GM12878 (cell line): ENCODE data around the gene MAD1L1. TPM values are rescaled to one million over a fixed set of nuclear protein-coding genes. Genes with fewer than 3 reads are reported as not detected.

Source experiments
- ATAC-seq: fragments of 200-7000 bp; cut with Tn5 transposase; 3 replicates; pipeline ENCODE4 v1.9.1; 2020; ENCODE audit warnings: mild to moderate bottlenecking, moderate library complexity
- BruUV-seq: library from RNA; stranded (reverse); fragments of 400-500 nt; replicated peaks from 2 replicates; lab custom pipeline; 2021; lab: Mats Ljungman, UMichigan
- CTCF ChIA-PET: fragments of 300-600 bp; sonication (Branson Sonifier 250); formaldehyde crosslinking; extraction: SDS; loops from one replicate; lab custom pipeline; 2021; ENCODE audit warnings: inconsistent platforms; lab: Yijun Ruan, JAX
- POLR2A ChIA-PET: fragments of 350-600 bp; formaldehyde crosslinking; extraction: SDS; loops from one replicate; lab custom pipeline; 2021; ENCODE audit warnings: inconsistent platforms; lab: Charles Lee
- RAD21 ChIA-PET: fragments of 300-600 bp; sonication (Branson Sonifier 250); formaldehyde crosslinking; loops from one replicate; lab custom pipeline; 2023; ENCODE audit warnings: antibody characterized with exemption; ENCODE audit not compliant: unreplicated experiment; lab: Charles Lee
- SMC1A ChIA-PET: fragments of 300-600 bp; sonication (Branson Sonifier 250); formaldehyde crosslinking; loops from one replicate; lab custom pipeline; 2023; ENCODE audit not compliant: unreplicated experiment, uncharacterized antibody; lab: Charles Lee
- DNase-seq: peaks from one replicate; pipeline ENCODE4 v3.0.0-alpha.2; 2011; ENCODE audit warnings: low read depth, low spot score
- FAIRE-seq: peaks from 3 replicates; lab custom pipeline; 2011; peaks lifted over from hg19 to GRCh38; lab: Jason Lieb, UNC
- H2AFZ ChIP-seq: 2 replicates; pipeline ENCODE4 v1.6.0; 2011; ENCODE audit warnings: low read depth, low read length, control low read depth; ENCODE audit not compliant: control insufficient read depth
- H3K27ac ChIP-seq: 2 replicates; pipeline ENCODE4 v1.5.1; 2011; ENCODE audit warnings: control low read depth; ENCODE audit not compliant: control insufficient read depth, insufficient read depth
- H3K27me3 ChIP-seq, 2 experiments: replicated peaks in 1 of 2; 2 replicates each; pipeline versions ENCODE4 v1.6.0 to v1.6.1; 2011; ENCODE audit warnings: low read length in 1 of 2; ENCODE audit not compliant: control insufficient read depth in 2 of 2, insufficient read depth in 2 of 2
- H3K36me3 ChIP-seq, 2 experiments: 2 replicates each; pipeline ENCODE4 v1.5.1; 2011; ENCODE audit warnings: low read length in 1 of 2; ENCODE audit not compliant: control insufficient read depth in 2 of 2, insufficient read depth in 2 of 2
- H3K4me1 ChIP-seq: 2 replicates; pipeline ENCODE4 v1.6.1; 2011; ENCODE audit warnings: mild to moderate bottlenecking, low read length, moderate library complexity, mixed read lengths; ENCODE audit not compliant: control insufficient read depth, insufficient read depth
- H3K4me2 ChIP-seq: 2 replicates; pipeline ENCODE4 v1.6.0; 2011; ENCODE audit warnings: control low read depth; ENCODE audit not compliant: control insufficient read depth, insufficient read depth
- H3K4me3 ChIP-seq: fragments of 200-600 bp; sonication (generic); 2 replicates; pipeline ENCODE4 v1.5.1; 2016
- H3K79me2 ChIP-seq: 2 replicates; pipeline ENCODE4 v1.6.0; 2011; ENCODE audit warnings: low read length; ENCODE audit not compliant: control insufficient read depth, insufficient read depth
- H3K9ac ChIP-seq: 2 replicates; pipeline ENCODE4 v1.8.0; 2011; ENCODE audit warnings: low read length, control low read depth, mixed read lengths; ENCODE audit not compliant: control insufficient read depth, insufficient read depth
- H3K9me3 ChIP-seq: replicated peaks from 3 replicates; pipeline ENCODE4 v1.5.1; 2011; ENCODE audit warnings: mild to moderate bottlenecking, low read length; ENCODE audit not compliant: control insufficient read depth, insufficient read depth
- H4K20me1 ChIP-seq: 2 replicates; pipeline ENCODE4 v1.6.0; 2011; ENCODE audit not compliant: control insufficient read depth, insufficient read depth
- ATF2 ChIP-seq: IDR thresholded peaks from 2 replicates; pipeline ENCODE4 v1.6.1; 2012; ENCODE audit warnings: low read length, inconsistent platforms
- BCL11A ChIP-seq: IDR thresholded peaks from 2 replicates; pipeline ENCODE4 v1.6.1; 2011; ENCODE audit warnings: low read depth, low read length
- EP300 ChIP-seq, 2 experiments: fragments of 150-350 bp in 1 of 2; IDR thresholded peaks; 2 replicates each; pipeline ENCODE4 v1.6.1; 2011 to 2012; ENCODE audit warnings: low read depth in 2 of 2, low read length in 2 of 2, borderline replicate concordance in 1 of 2, improper control_type of control experiment in 1 of 2, inconsistent platforms in 1 of 2; ENCODE audit not compliant: control insufficient read depth in 1 of 2
- HDAC6 ChIP-seq: fragments of 200-600 bp; sonication (generic); IDR thresholded peaks from one replicate; pipeline ENCODE4 v1.8.0; 2017; ENCODE audit warnings: antibody characterized with exemption; ENCODE audit not compliant: unreplicated experiment
- MEF2B ChIP-seq: fragments of 450-650 bp; IDR thresholded peaks from 2 replicates; pipeline ENCODE4 v1.6.1; 2018; ENCODE audit warnings: mild to moderate bottlenecking, moderate library complexity; ENCODE audit not compliant: partially characterized antibody, poor library complexity, severe bottlenecking
- MTA2 ChIP-seq: fragments of 450-650 bp; IDR thresholded peaks from 2 replicates; pipeline ENCODE4 v1.6.1; 2016; ENCODE audit warnings: low read depth, mild to moderate bottlenecking, moderate library complexity
- NBN ChIP-seq: fragments of 450-650 bp; IDR thresholded peaks from 2 replicates; pipeline ENCODE4 v1.6.1; 2016
- RBBP5 ChIP-seq: fragments of 200-600 bp; sonication (generic); conservative IDR thresholded peaks from 2 replicates; pipeline ENCODE4 v1.6.1; 2016
- RELB ChIP-seq: fragments of 450-650 bp; IDR thresholded peaks from 2 replicates; pipeline ENCODE4 v1.6.1; 2017; ENCODE audit warnings: low read depth, mild to moderate bottlenecking, moderate library complexity
- SP1 ChIP-seq: IDR thresholded peaks from one replicate; pipeline ENCODE4 v1.6.1; 2011; ENCODE audit warnings: low read depth, low read length
- ZBED1 ChIP-seq: IDR thresholded peaks from 2 replicates; pipeline ENCODE4 v1.6.1; 2016; ENCODE audit warnings: borderline replicate concordance
- ZNF592 ChIP-seq: fragments of 450-650 bp; IDR thresholded peaks from 2 replicates; pipeline ENCODE4 v1.6.1; 2017; ENCODE audit warnings: mild to moderate bottlenecking, moderate library complexity
- WGBS: methylation state at CpG from one replicate; pipeline ENCODE4 v1.1.6; 2016; ENCODE audit warnings: low lambda C conversion rate; ENCODE audit not compliant: insufficient replicate concordance, insufficient coverage; ENCODE audit errors: missing lambda C conversion rate; 5-methylcytosine and 5-hydroxymethylcytosine counted together
- in situ Hi-C: fragments of 300-500 bp; cut with MboI; formaldehyde crosslinking; loops from 9 replicates; pipeline ENCODE4 v1.14.3; 2018; ENCODE audit warnings: mixed read lengths
- intact Hi-C: fragments of 100-400 bp; cut with micrococcal nuclease; formaldehyde crosslinking; loops from one replicate; pipeline ENCODE4 v1.14.2; 2022; ENCODE audit not compliant: unreplicated experiment
- polyA plus RNA-seq, 11 experiments: library from polyadenylated mRNA; depleted of rRNA in 4 of 11; unstranded in 6 of 11; stranded (reverse) in 5 of 11; fragments of >200 nt; fragmentation: Nextera tagmentation in 4 of 11; fragmentation: Illumina TruSeq in 1 of 11; extraction: Ambion mirVana in 4 of 11; extraction: Trizol in 1 of 11; gene quantifications; 1 replicate in 1 of 11; 2 replicates in 10 of 11; pipeline versions ENCODE4 v1.2.1 to v1.2.3, GENCODE V29; 2011 to 2016; ENCODE audit warnings: inconsistent platforms in 2 of 11, missing spikeins in 2 of 11, low read depth in 1 of 11
- total RNA-seq, 4 experiments: library from RNA; depleted of rRNA in 3 of 4; stranded (reverse); fragments of >200 nt in 3 of 4; fragmentation: Illumina TruSeq in 1 of 4; extraction: Trizol in 1 of 4; gene quantifications; 2 replicates each; pipeline versions ENCODE4 v1.2.1 to v1.2.3, GENCODE V29; 2013 to 2021

MAD1L1 gene
- total and polyA plus RNA-seq, 10 of the 15 experiments (the other 5 are each of a cell fraction or from before 2014, with no cell fraction given): 2.2 to 76.8 (median 38.3) TPM

GRCh38 chr7:2209146-2209960 is 23.4 kb downstream of the MAD1L1 start:
- Histone ChIP-seq H3K79me2 (peaks cover 3% of the 10 kb centered on the region), H2AFZ (peak overlapping the region; percentile 41; the same call in 1 of the 2 replicates), H3K4me1 (peaks cover 11% of the 10 kb centered on the region), H3K27me3 (no peaks in the 10 kb centered on the region), H3K4me3 (no peak overlapping the region), H3K4me2 (no peak overlapping the region; the same call in 1 of the 2 replicates), H3K9ac (peak overlapping the region; percentile 13; the same call in 1 of the 2 replicates), H3K27ac (peak overlapping the region; percentile 45), H4K20me1 (no peaks in the 10 kb centered on the region), H3K36me3 (peaks cover 16 to 34% of the 10 kb centered on the region in 2 experiments), H3K9me3 (no peaks in the 10 kb centered on the region)
- intact Hi-C loops (loop anchor here (1.0 to 10.0 kb wide), 4 partner anchors 139 to 631 kb away; no protein-coding TSS in a partner anchor), in situ Hi-C loops (no loop called here)
- WGBS: 28% methylated on average over 21 of the region's 21 CpGs
- ChIA-PET POLR2A (interaction anchor here (0.8 to 1.0 kb wide), 3 partner anchors 27 to 109 kb away, joined by 3 to 5 read pairs (median 3); no protein-coding TSS in a partner anchor), RAD21 (interaction anchor here (0.6 to 2.5 kb wide), 17 partner anchors 15 to 628 kb away, joined by 3 to 23 read pairs (median 3); partner anchors contain the start of gene EIF3B), SMC1A (interaction anchor here (0.7 to 2.3 kb wide), 9 partner anchors 14 to 171 kb away, joined by 3 to 10 read pairs (median 4); no protein-coding TSS in a partner anchor), CTCF (interaction anchor here (0.5 to 5.3 kb wide), 21 partner anchors 8 to 704 kb away, joined by 3 to 45 read pairs (median 4); no protein-coding TSS in a partner anchor)
- no TSS peak for BruUV-seq
- peak; percentile 94 for ATAC-seq
- peak; percentile 54 for FAIRE-seq
- peak; percentile 32 for DNase-seq
- TF ChIP-seq NBN (peak; percentile 50; the same call in 1 of the 2 replicates), ZBED1 (peak; percentile 99), SP1 (peak; percentile 36), EP300 (IDR thresholded peaks at IDR 0.05; ENCODE audit: borderline replicate concordance in 1 of 2, control insufficient read depth in 1 of 2, low read depth in 2 of 2, low read length in 2 of 2) (peak in 1 of 2 experiments; percentile 53; a peak in 1 of 4 replicates), RBBP5 (no peak), ZNF592 (peak; percentile 77), HDAC6 (no peak), RELB (peak; percentile 55; the same call in 1 of the 2 replicates), MEF2B (peak; percentile 85), BCL11A (peak; percentile 57; the same call in 1 of the 2 replicates), ATF2 (peak; percentile 61; the same call in 1 of the 2 replicates), MTA2 (peak; percentile 57; the same call in 1 of the 2 replicates)
